Neural progenitor cell (in vitro differentiated cells): ENCODE results near the gene FREM1. TPM values are rescaled to one million over a fixed set of nuclear protein-coding genes. Genes with fewer than 3 reads are reported as not detected.

ENCODE experiments used
- DNase-seq: peaks from one replicate; pipeline ENCODE4 v3.0.0-alpha.2; 2016; ENCODE audit warnings: low spot score
- H2AFZ ChIP-seq: fragments of 200-600 bp; sonication (generic); replicated peaks from 2 replicates; pipeline ENCODE4 v1.6.1; 2016; ENCODE audit warnings: antibody characterized with exemption
- H3F3A ChIP-seq: fragments of 200-600 bp; sonication (generic); 2 replicates; pipeline ENCODE4 v1.6.1; 2016; ENCODE audit warnings: antibody characterized with exemption, low read depth
- H3K27ac ChIP-seq: fragments of 200-600 bp; sonication (generic); 2 replicates; pipeline ENCODE4 v1.5.1; 2016; ENCODE audit warnings: mild to moderate bottlenecking
- H3K27me3 ChIP-seq: fragments of 200-600 bp; sonication (generic); 2 replicates; pipeline ENCODE4 v1.6.1; 2016; ENCODE audit warnings: mild to moderate bottlenecking, moderate library complexity
- H3K36me3 ChIP-seq: fragments of 200-600 bp; sonication (generic); 2 replicates; pipeline ENCODE4 v1.5.1; 2016
- H3K4me1 ChIP-seq: fragments of 200-600 bp; sonication (generic); 2 replicates; pipeline ENCODE4 v1.6.1; 2016; ENCODE audit warnings: mixed run types
- H3K4me2 ChIP-seq: fragments of 200-600 bp; sonication (generic); 2 replicates; pipeline ENCODE4 v1.6.1; 2016
- H3K4me3 ChIP-seq: fragments of 200-600 bp; sonication (generic); 2 replicates; pipeline ENCODE4 v1.5.1; 2016
- H3K79me2 ChIP-seq: fragments of 200-600 bp; sonication (generic); 2 replicates; pipeline ENCODE4 v1.6.1; 2016; ENCODE audit warnings: low read depth
- H3K9ac ChIP-seq: fragments of 200-600 bp; sonication (generic); 2 replicates; pipeline ENCODE4 v1.6.1; 2016
- H3K9me3 ChIP-seq: fragments of 200-600 bp; sonication (generic); 2 replicates; pipeline ENCODE4 v1.5.1; 2016; ENCODE audit warnings: low read depth
- H4K20me1 ChIP-seq: fragments of 200-600 bp; sonication (generic); 2 replicates; pipeline ENCODE4 v1.6.1; 2016; ENCODE audit warnings: low read depth
- H3K27ac Mint-ChIP-seq: 3 replicates; pipeline ENCODE4 v1.8.0; 2021; ENCODE audit warnings: mixed read lengths
- H3K27me3 Mint-ChIP-seq: 2 replicates; pipeline ENCODE4 v1.8.0; 2022; ENCODE audit warnings: low read depth, mild to moderate bottlenecking, inconsistent platforms, moderate library complexity, mixed read lengths; ENCODE audit not compliant: insufficient read depth
- H3K36me3 Mint-ChIP-seq: 3 replicates; pipeline ENCODE4 v1.8.0; 2021; ENCODE audit warnings: mixed read lengths
- H3K4me1 Mint-ChIP-seq: 3 replicates; pipeline ENCODE4 v1.8.0; 2021; ENCODE audit warnings: mixed read lengths
- H3K4me3 Mint-ChIP-seq: 3 replicates; pipeline ENCODE4 v1.8.0; 2021; ENCODE audit warnings: mild to moderate bottlenecking, moderate library complexity, mixed read lengths
- H3K9me3 Mint-ChIP-seq: 3 replicates; pipeline ENCODE4 v1.8.0; 2020; ENCODE audit warnings: mixed read lengths
- CTCF ChIP-seq: fragments of 200-600 bp; sonication (generic); IDR thresholded peaks from 2 replicates; pipeline ENCODE4 v1.5.1; 2017; ENCODE audit warnings: antibody characterized with exemption, mild to moderate bottlenecking
- EZH2 ChIP-seq: fragments of 200-600 bp; sonication (generic); IDR thresholded peaks from 2 replicates; pipeline ENCODE4 v1.6.1; 2017; ENCODE audit warnings: antibody characterized with exemption, mild to moderate bottlenecking, moderate library complexity
- EZH2phosphoT487 ChIP-seq: fragments of 200-600 bp; sonication (generic); IDR thresholded peaks from 2 replicates; pipeline ENCODE4 v1.6.1; 2017; ENCODE audit warnings: antibody characterized with exemption
- total RNA-seq: library from RNA; depleted of rRNA; stranded (reverse); fragments of >200 nt; gene quantifications from 2 replicates; pipeline ENCODE4 v1.2.3, GENCODE V29; 2015; ENCODE audit warnings: low replicate concordance

Gene FREM1
- total RNA-seq, 1 donor from 2014 or later = 1.2 TPM

- no peaks in the 10 kb centered on the region for H3K79me2 ChIP-seq
- H3K4me2 ChIP-seq = no peak overlapping the region
- no peak overlapping the region for H2AFZ ChIP-seq
- no peak overlapping the region for H3K27ac ChIP-seq
- no peak overlapping the region for H3K27ac Mint-ChIP-seq
- no peak overlapping the region for H3K4me3 Mint-ChIP-seq
- DNase-seq = no peak
- H4K20me1 ChIP-seq = peaks cover 12% of the 10 kb centered on the region
- peaks cover 40% of the 10 kb centered on the region for H3K4me1 ChIP-seq
- no peaks in the 10 kb centered on the region for H3K36me3 Mint-ChIP-seq
- H3K4me1 Mint-ChIP-seq = peaks cover 24% of the 10 kb centered on the region
- H3K27me3 ChIP-seq = peaks cover 34% of the 10 kb centered on the region
- H3K9ac ChIP-seq = no peak overlapping the region
- TF ChIP-seq EZH2 (no peak), EZH2phosphoT487 (no peak), CTCF (no peak)
- no peaks in the 10 kb centered on the region for H3K9me3 Mint-ChIP-seq
- H3K9me3 ChIP-seq = no peaks in the 10 kb centered on the region
- H3K27me3 Mint-ChIP-seq = no peaks in the 10 kb centered on the region
- H3K4me3 ChIP-seq = no peak overlapping the region
- no peaks in the 10 kb centered on the region for H3K36me3 ChIP-seq
- peaks cover 24% of the 10 kb centered on the region for H3F3A ChIP-seq
Observed at GRCh38 chr9:14911046-14911445, 818 bp upstream of the FREM1 start.

GRCh38 chr9:14909601-14909960 lies 647 bp downstream of the FREM1 start:
- Histone ChIP-seq H2AFZ (no peak overlapping the region), H4K20me1 (peaks cover 12% of the 10 kb centered on the region), H3K79me2 (no peaks in the 10 kb centered on the region), H3K4me1 (peaks cover 40% of the 10 kb centered on the region), H3K4me2 (peak overlapping the region; percentile 74), H3K4me3 (peak overlapping the region; percentile 31), H3F3A (peaks cover 24% of the 10 kb centered on the region), H3K9ac (no peak overlapping the region), H3K27me3 (peaks cover 34% of the 10 kb centered on the region), H3K27ac (no peak overlapping the region), H3K9me3 (no peaks in the 10 kb centered on the region), H3K36me3 (no peaks in the 10 kb centered on the region)
- H3K27ac Mint-ChIP-seq = no peak overlapping the region
- peaks cover 4% of the 10 kb centered on the region for H3K36me3 Mint-ChIP-seq
- no peak overlapping the region for H3K4me3 Mint-ChIP-seq
- H3K9me3 Mint-ChIP-seq = peaks cover 4% of the 10 kb centered on the region
- no peaks in the 10 kb centered on the region for H3K27me3 Mint-ChIP-seq
- H3K4me1 Mint-ChIP-seq = peaks cover 34% of the 10 kb centered on the region
- TF ChIP-seq EZH2 (no peak), CTCF (no peak), EZH2phosphoT487 (no peak)
- no peak for DNase-seq

GRCh38 chr9:14909181-14909580 lies 1.0 kb downstream of the FREM1 start:
- Mint-ChIP-seq H3K4me1 (peaks cover 34% of the 10 kb centered on the region), H3K4me3 (no peak overlapping the region), H3K9me3 (peaks cover 4% of the 10 kb centered on the region), H3K36me3 (peaks cover 4% of the 10 kb centered on the region), H3K27ac (no peak overlapping the region), H3K27me3 (no peaks in the 10 kb centered on the region)
- Histone ChIP-seq H3K9me3 (no peaks in the 10 kb centered on the region), H4K20me1 (peaks cover 12% of the 10 kb centered on the region), H3K27ac (no peak overlapping the region), H3K4me1 (peaks cover 40% of the 10 kb centered on the region), H3F3A (peaks cover 24% of the 10 kb centered on the region), H3K79me2 (no peaks in the 10 kb centered on the region), H3K9ac (no peak overlapping the region), H3K36me3 (no peaks in the 10 kb centered on the region), H3K4me2 (peak overlapping the region; percentile 74), H2AFZ (no peak overlapping the region), H3K27me3 (peaks cover 34% of the 10 kb centered on the region), H3K4me3 (peak overlapping the region; percentile 31)
- no peak for DNase-seq
- TF ChIP-seq EZH2 = no peak
- no peak for TF ChIP-seq EZH2phosphoT487

- H3K27ac Mint-ChIP-seq = no peak overlapping the region
- Histone ChIP-seq H3K27me3 (peaks cover 34% of the 10 kb centered on the region), H3K4me1 (peaks cover 40% of the 10 kb centered on the region), H3K79me2 (no peaks in the 10 kb centered on the region), H3K9me3 (no peaks in the 10 kb centered on the region), H3K4me3 (no peak overlapping the region), H3K4me2 (peak overlapping the region; percentile 74), H2AFZ (no peak overlapping the region), H3K36me3 (no peaks in the 10 kb centered on the region), H3K27ac (no peak overlapping the region), H4K20me1 (peaks cover 12% of the 10 kb centered on the region), H3K9ac (no peak overlapping the region), H3F3A (peaks cover 24% of the 10 kb centered on the region)
- H3K4me1 Mint-ChIP-seq = peaks cover 35% of the 10 kb centered on the region
- no peak overlapping the region for H3K4me3 Mint-ChIP-seq
- DNase-seq = peak; percentile 32
- H3K9me3 Mint-ChIP-seq = peaks cover 4% of the 10 kb centered on the region
- peaks cover 2% of the 10 kb centered on the region for H3K27me3 Mint-ChIP-seq
- TF ChIP-seq EZH2phosphoT487 (no peak), EZH2 (no peak), CTCF (no peak)
- H3K36me3 Mint-ChIP-seq = peaks cover 4% of the 10 kb centered on the region
Observed at GRCh38 chr9:14908295-14909180, 1.7 kb downstream of the FREM1 start.
